ENCODE measurements around the gene CEND1.
A peak's percentile ranks its signal among the peaks of the same experiment; 100 is the strongest.

The CEND1 gene

GRCh38 chr11:831118-831864 lies 41.4 kb upstream of the CEND1 start:
- H3K4me3 ChIP-seq (ENCODE audit: low read length) = no peak overlapping the region
- no peak for TF ChIP-seq ZNF274 (IDR thresholded peaks at IDR 0.05; ENCODE audit: low read depth, low read length)

GRCh38 chr11:830295-831117 lies 40.6 kb upstream of the CEND1 start:
- TF ChIP-seq ZNF274 (IDR thresholded peaks at IDR 0.05; ENCODE audit: low read depth, low read length) = no peak
- H3K4me3 ChIP-seq (ENCODE audit: low read length) = no peak overlapping the region; the same call in 1 of the 2 replicates

- H3K4me3 ChIP-seq (ENCODE audit: low read length) = peak overlapping the region; percentile 12; the same call in 1 of the 2 replicates
- TF ChIP-seq ZNF274 (IDR thresholded peaks at IDR 0.05; ENCODE audit: low read depth, low read length) = no peak
Measured at GRCh38 chr11:829847-830294, 40.0 kb upstream of the CEND1 start.

GRCh38 chr11:829176-829846 lies 39.4 kb upstream of the CEND1 start:
- TF ChIP-seq ZNF274 (IDR thresholded peaks at IDR 0.05; ENCODE audit: low read depth, low read length) = no peak
- no peak overlapping the region; the same call in 1 of the 2 replicates for H3K4me3 ChIP-seq (ENCODE audit: low read length)

- no peak for TF ChIP-seq ZNF274 (IDR thresholded peaks at IDR 0.05; ENCODE audit: low read depth, low read length)
- no peak overlapping the region for H3K4me3 ChIP-seq (ENCODE audit: low read length)
Measured at GRCh38 chr11:828506-829175, 38.8 kb upstream of the CEND1 start.

- H3K4me3 ChIP-seq (ENCODE audit: low read length) = peak within 1 kb of the TSS; percentile 66; the same call in 1 of the 2 replicates
- TF ChIP-seq ZNF274 (IDR thresholded peaks at IDR 0.05; ENCODE audit: low read depth, low read length) = no peak
Measured at GRCh38 chr11:827897-828192, 38.0 kb upstream of the CEND1 start, which contains the start of gene CRACR2B. Gene CRACR2B (plus strand): TSS chr11:827919. CDS start chr11:828608, 689 bp downstream.

- H3K4me3 ChIP-seq (ENCODE audit: low read length) = peak overlapping the region; percentile 66; the same call in 1 of the 2 replicates
- TF ChIP-seq ZNF274 (IDR thresholded peaks at IDR 0.05; ENCODE audit: low read depth, low read length) = no peak
Measured at GRCh38 chr11:827146-827896, 37.4 kb upstream of the CEND1 start.

GRCh38 chr11:826836-827145 lies 36.9 kb upstream of the CEND1 start:
- H3K4me3 ChIP-seq (ENCODE audit: low read length) = peak overlapping the region; percentile 66; the same call in 1 of the 2 replicates

GRCh38 chr11:826227-826621 lies 36.3 kb upstream of the CEND1 start:
- no peak overlapping the region; the same call in 1 of the 2 replicates for H3K4me3 ChIP-seq (ENCODE audit: low read length)

More at GRCh38 chr11:826836-827145, 36.9 kb upstream of the CEND1 start:
- TF ChIP-seq ZNF274 (IDR thresholded peaks at IDR 0.05; ENCODE audit: low read depth, low read length) = no peak

GRCh38 chr11:825366-826226 lies 35.7 kb upstream of the CEND1 start:
- H3K4me3 ChIP-seq (ENCODE audit: low read length) = no peak overlapping the region
- TF ChIP-seq ZNF274 (IDR thresholded peaks at IDR 0.05; ENCODE audit: low read depth, low read length) = no peak

More at GRCh38 chr11:826227-826621, 36.3 kb upstream of the CEND1 start:
- no peak for TF ChIP-seq ZNF274 (IDR thresholded peaks at IDR 0.05; ENCODE audit: low read depth, low read length)

GRCh38 chr11:824942-825341 lies 35.1 kb upstream of the CEND1 start:
- H3K4me3 ChIP-seq (ENCODE audit: low read length) = no peak overlapping the region
- TF ChIP-seq ZNF274 (IDR thresholded peaks at IDR 0.05; ENCODE audit: low read depth, low read length) = no peak

- no peak overlapping the region for H3K4me3 ChIP-seq (ENCODE audit: low read length)
- no peak for TF ChIP-seq ZNF274 (IDR thresholded peaks at IDR 0.05; ENCODE audit: low read depth, low read length)
Measured at GRCh38 chr11:824292-824880, 34.5 kb upstream of the CEND1 start.

Data from GM08714 (cell line).